ENCODE data around the gene NFS1.

DNA sequence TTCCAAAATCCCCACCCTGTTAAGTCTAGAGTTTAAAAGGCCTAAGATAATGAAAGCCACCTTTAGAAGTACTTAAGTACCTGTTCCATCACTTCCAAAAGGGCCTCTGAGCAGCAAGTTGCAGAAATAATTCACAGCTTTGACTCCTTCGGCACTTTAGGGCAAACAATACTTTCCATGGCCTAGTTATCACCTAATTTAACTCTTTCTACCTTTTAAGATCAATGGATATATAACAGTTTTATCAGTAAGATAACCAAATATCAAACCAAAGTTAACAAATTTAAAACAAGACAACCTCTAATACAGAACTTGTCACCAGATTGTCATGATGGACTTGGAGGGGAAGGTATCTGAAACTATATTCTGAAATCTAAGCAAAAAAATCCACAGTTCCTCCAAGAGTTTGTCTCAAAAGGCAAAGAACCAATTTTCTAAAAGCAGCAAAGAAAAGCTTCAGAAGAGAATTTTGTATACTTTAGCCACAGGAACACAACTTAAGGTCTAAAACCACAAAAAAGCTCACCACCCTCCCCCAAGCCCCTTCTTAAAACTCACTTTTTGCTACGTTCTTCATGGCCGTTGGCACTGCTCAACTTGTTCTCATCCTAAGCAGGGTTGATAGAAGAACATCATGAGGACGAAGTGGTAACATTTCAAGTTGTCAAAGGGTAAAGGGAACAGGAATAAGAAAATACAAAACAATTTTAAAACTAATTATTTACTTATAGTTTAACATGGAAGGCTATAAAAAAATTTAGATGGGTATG lies 39.4 kb upstream of the NFS1 start:
- TF ChIP-seq, protein P1, sequence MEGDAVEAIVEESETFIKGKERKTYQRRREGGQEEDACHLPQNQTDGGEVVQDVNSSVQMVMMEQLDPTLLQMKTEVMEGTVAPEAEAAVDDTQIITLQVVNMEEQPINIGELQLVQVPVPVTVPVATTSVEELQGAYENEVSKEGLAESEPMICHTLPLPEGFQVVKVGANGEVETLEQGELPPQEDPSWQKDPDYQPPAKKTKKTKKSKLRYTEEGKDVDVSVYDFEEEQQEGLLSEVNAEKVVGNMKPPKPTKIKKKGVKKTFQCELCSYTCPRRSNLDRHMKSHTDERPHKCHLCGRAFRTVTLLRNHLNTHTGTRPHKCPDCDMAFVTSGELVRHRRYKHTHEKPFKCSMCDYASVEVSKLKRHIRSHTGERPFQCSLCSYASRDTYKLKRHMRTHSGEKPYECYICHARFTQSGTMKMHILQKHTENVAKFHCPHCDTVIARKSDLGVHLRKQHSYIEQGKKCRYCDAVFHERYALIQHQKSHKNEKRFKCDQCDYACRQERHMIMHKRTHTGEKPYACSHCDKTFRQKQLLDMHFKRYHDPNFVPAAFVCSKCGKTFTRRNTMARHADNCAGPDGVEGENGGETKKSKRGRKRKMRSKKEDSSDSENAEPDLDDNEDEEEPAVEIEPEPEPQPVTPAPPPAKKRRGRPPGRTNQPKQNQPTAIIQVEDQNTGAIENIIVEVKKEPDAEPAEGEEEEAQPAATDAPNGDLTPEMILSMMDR (IDR thresholded peaks at IDR 0.05) = no peak
- no peak for TF ChIP-seq POLR2A (IDR thresholded peaks at IDR 0.05)
